NCI-H446 treated with DMSO at 0.1 percent for 48 hours (cell line): ENCODE measurements around the gene SSRP1.

ENCODE experiments used
- DNase-seq: peaks from one replicate; lab custom pipeline; 2025; lab: John Stamatoyannopoulos, UW

SSRP1 gene

GRCh38 chr11:57359896-57360690 is 24.4 kb upstream of the SSRP1 start:
- no peak for DNase-seq

GRCh38 chr11:57359396-57359795 is 23.7 kb upstream of the SSRP1 start:
- no peak for DNase-seq

GRCh38 chr11:57358991-57359390 is 23.3 kb upstream of the SSRP1 start:
- no peak for DNase-seq

DNA sequence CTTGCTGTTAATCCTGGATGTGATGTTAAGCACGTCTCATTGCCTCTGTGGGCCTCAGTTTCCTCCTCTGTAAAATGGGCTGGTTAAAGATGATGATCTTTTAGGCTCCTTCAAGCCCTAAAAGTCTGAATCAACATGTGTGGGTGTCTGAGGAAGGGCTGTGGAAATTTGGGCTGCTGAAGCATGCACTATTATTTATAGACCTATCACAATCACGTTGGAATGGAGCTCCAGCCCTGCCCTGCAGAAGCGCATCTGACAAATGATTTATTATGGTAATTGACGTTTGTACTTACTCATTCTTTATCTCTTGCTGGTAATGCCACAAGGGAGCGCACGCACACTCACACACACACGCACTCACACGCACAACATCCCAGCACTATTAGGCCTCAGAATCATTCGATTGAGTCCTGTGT is 22.9 kb upstream of the SSRP1 start:
- DNase-seq = no peak

- no peak for DNase-seq
These were observed 22.2 kb upstream of the SSRP1 start for GRCh38 chr11:57357856-57358255.

DNA sequence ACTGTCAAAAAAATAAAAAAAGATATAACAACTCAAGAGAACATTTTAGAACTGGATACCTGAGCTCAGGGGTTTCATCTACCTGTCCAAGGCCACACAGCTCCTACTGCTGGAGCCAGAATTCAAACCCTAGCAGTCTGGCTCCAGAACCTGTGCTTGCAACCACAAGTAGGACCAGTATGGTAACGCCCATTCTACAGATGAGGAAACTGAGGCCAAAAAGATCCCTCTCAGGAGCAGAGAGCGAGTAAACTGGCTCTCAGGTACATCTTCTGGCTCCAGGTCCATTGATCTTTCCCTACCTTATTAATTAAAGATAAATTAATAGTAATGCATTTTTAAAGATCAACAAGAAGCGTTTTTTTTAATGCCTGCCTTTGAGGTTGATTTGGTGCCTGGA is 21.6 kb upstream of the SSRP1 start:
- DNase-seq = no peak

DNA sequence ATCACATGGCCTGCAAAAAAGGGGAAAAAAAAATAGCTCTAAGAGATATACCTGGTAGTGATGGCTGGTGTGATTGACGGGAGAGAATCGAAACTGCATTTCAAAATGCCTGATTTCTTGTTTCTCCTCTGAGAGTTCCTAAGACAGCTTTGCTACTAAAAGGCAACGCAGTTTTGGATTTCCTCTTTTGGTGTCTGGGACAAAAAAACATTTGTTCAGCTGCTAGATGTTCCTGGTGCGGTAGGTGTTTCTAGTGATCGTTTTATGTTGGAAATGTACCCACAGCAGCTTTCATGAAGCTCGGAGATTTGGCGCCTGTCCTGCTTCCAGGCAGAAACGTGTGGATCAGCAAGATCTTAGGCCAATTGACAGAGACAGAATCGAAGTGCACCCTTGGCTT is 20.6 kb upstream of the SSRP1 start:
- DNase-seq = no peak

DNA sequence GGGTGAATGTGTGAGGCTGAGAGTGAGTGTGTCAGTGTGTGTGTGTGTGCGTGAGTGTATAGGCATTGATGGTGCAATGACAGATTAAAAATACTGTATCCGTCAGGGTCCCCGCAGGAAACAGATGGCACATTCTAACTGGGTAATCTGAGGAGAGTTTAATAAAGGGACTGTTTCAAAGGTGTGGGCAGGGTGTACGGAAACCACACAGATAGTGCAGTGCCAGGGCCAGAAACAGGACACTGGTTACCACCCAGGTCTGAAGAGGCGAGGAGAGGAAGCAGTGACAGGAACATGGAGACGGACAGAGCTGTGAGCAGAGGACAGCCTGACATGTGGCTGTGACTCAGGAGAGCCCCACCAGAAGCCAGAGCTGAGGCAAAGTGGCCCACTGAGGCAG is 19.0 kb upstream of the SSRP1 start:
- DNase-seq = no peak

DNA sequence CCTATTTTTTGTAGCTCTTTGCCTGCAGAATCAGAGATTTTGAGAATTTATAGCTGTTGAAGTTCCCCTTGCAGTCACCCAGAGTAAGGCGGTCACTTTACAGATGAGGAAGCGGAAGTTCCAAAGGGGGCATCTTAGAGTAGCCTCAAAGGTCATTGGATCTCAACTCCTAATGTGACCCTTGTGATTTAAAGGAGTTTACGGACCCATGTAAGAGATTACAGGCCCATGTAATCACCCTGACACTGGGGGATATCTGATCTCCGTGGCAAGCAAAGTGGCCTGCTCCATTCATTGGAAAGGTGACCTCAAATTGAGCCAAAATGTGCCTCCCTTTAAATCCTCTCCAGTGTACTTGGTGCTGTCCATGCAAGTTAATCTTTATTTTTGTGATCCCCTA is 18.2 kb upstream of the SSRP1 start:
- DNase-seq = no peak

- no peak for DNase-seq
These were observed 17.8 kb upstream of the SSRP1 start for GRCh38 chr11:57353446-57353845.

- no peak for DNase-seq
These were observed 17.3 kb upstream of the SSRP1 start for GRCh38 chr11:57353036-57353435.

DNA sequence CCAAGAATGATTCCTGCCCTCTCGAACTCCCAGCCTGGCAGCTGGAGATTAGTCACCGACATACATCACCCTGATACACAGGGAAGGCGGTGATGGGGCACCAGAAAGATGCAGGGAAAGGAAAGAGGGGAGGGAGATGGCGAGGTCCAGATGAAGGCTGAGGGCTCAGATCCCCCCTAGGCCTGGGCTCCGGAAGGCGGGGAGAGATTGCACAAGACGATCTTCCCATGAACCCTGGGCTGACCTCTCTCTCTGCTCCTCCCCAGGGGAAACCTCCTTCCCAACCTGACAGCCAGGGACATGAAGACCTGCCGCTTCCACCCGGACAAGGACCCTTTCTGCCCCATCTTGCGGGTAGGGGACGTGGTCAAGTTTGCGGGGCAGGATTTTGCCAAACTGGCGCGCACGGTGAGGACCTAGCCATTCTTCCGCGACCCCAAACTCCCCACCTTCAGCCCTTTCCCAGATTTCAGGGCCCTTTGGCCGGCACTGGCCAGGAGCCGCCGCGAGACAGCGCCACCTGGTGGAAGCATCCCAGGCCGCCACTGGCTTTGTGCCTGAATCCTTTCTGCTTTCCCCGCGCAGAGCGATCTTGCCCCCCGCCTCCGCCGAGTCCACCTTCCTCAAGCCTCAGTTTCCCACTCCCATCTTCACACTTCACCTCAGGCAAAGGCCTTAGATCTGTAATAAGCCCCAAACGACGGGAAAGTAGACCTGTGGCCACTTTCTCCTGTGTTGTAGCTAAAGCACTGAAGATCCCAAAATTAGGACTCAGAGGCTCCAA is 14.0 kb upstream of the SSRP1 start:
- DNase-seq = no peak

- no peak for DNase-seq
These were observed 13.1 kb upstream of the SSRP1 start for GRCh38 chr11:57348636-57349313.

DNA sequence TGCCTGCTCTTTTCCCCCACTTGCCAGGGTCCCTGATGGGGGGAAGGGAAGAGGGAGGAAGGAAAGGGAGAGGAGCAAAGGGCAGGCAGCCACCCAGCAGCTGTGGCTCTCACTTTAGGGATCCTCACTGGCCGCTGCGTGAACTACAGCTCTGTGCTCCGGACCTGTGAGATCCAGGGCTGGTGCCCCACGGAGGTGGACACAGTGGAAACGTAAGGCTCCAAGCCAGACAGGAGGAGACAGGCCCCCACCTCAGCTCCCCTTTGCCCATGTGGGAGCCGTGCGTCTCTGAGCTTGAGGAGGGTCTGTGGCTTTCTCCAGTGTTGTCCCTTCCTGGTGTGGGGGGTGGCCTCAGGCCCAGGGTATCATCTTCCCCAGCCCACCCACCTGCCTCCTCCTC is 12.4 kb upstream of the SSRP1 start:
- no peak for DNase-seq

DNA sequence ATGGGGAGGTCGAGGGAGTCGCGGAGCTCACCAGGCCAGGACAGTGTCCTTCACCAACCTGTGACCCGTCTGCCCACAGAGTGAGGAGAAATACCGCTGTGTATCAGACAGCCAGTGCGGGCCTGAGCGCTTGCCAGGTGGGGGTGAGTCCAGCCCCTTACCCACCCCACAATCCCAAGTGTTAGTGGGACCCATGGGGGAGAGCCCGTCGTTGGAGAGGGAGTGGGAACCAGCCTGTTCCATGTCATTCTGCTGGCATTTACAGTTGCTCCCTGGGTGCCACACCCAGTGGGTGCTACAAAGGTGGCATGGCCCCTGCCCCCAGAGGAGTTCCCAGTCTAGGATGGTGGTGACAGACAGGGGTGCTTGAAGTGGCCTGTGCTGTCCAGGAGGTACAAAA is 11.6 kb upstream of the SSRP1 start:
- no peak for DNase-seq

- DNase-seq = peak; percentile 36
These were observed 10.0 kb upstream of the SSRP1 start for GRCh38 chr11:57345555-57346211.

DNA sequence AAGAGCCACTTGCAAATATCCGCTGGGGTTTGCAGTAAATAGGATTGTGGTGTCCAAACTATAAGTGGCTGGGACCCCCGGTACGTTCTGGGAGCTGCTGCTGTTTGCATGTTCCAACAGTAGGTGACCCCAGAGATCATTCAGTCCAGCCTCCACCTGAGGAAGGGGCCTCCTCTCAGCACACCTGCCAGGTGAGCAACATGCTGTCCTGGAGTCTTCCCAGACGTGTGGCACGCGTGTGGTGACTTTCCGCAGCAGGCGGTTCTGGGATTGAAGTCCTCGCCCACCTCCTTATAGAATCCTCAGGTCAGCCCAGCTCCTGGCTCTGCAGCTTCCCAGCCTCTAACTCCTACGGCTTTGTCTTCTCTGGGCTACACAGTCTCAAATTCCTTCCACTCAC is 9.1 kb upstream of the SSRP1 start:
- DNase-seq = no peak

GRCh38 chr11:57343825-57344224 is 8.1 kb upstream of the SSRP1 start:
- no peak for DNase-seq

GRCh38 chr11:57342702-57343101 is 7.0 kb upstream of the SSRP1 start:
- DNase-seq = no peak

- DNase-seq = no peak
These were observed 5.6 kb upstream of the SSRP1 start for GRCh38 chr11:57341250-57341808.

DNA sequence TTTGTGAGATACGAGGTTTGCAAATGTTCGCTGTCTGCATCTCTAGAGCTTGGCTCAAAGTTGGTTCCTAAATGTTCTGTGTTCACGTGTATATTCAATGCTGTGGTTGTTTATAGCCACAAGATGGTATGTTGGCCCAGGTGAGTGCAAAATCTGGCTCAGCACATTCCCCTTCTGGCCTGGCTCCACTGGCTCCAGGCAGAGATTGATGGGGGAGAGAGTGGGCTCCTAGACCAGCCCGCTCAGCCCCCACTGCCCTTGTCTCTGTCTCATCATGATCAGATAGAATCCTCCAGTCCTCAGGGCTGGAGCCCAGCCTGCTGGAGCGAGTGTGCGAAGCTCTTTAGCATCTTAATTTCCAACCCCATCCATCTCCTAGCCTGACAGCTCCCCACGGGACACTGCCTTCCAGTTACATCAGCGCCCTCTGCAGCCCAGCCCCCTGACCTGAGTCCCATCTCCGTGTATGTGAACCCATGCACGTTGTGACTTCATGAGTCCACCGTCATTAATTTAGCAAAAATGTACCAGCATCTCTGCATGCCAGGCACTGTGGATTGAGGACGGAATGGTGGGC is 4.4 kb upstream of the SSRP1 start:
- no peak for DNase-seq

DNA sequence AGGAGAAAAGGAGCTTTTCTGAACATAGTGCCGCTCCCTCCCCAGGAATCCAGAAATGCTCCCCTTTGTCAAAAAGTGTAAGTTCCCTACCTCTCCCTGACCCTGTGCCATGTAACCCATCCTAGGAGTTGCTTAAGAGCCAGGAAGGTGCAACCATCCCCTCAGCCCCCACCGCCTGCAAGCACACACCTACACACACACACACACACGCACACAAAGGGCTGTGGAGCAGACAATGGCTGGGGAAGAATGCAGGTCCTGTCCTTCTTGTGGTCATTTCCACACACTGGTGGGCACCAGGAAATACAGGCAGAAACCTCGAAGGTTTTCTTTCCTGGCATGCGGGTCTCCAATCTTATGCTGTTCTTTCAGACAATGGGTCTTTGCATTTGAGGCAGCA is 3.6 kb upstream of the SSRP1 start:
- DNase-seq = no peak
